Measurements from ENCODE around the gene RAPGEF1. TPM values are rescaled to one million over a fixed set of nuclear protein-coding genes. Genes with fewer than 3 reads are reported as not detected.
A peak's percentile ranks its signal among the peaks of the same experiment; 100 is the strongest.

The RAPGEF1 gene
- total and polyA plus RNA-seq, 9 of the 15 experiments (the other 6 are each of a cell fraction or from before 2014, with no cell fraction given), result 0.06 to 44.1 (median 19.9) TPM

DNA sequence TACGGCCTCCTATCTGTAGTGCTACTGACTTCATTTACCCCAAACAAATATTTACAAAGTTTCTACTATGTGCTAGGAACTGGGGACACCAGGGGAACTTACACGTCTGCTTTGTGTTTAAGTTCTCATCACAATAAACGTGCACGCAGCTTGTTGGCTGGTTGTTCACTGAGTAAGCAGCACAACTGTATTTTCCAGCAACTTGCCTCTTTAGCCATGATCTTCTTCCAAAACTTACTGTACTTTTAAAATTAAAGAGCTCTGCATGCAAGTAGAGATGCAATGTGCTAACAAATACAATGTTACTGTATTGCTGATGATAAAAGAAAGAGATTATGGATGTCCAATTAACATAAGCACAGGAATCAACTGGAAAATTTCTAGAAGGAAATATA, 62.8 kb downstream of the RAPGEF1 start (continued):
- TF ChIP-seq, protein P1, sequence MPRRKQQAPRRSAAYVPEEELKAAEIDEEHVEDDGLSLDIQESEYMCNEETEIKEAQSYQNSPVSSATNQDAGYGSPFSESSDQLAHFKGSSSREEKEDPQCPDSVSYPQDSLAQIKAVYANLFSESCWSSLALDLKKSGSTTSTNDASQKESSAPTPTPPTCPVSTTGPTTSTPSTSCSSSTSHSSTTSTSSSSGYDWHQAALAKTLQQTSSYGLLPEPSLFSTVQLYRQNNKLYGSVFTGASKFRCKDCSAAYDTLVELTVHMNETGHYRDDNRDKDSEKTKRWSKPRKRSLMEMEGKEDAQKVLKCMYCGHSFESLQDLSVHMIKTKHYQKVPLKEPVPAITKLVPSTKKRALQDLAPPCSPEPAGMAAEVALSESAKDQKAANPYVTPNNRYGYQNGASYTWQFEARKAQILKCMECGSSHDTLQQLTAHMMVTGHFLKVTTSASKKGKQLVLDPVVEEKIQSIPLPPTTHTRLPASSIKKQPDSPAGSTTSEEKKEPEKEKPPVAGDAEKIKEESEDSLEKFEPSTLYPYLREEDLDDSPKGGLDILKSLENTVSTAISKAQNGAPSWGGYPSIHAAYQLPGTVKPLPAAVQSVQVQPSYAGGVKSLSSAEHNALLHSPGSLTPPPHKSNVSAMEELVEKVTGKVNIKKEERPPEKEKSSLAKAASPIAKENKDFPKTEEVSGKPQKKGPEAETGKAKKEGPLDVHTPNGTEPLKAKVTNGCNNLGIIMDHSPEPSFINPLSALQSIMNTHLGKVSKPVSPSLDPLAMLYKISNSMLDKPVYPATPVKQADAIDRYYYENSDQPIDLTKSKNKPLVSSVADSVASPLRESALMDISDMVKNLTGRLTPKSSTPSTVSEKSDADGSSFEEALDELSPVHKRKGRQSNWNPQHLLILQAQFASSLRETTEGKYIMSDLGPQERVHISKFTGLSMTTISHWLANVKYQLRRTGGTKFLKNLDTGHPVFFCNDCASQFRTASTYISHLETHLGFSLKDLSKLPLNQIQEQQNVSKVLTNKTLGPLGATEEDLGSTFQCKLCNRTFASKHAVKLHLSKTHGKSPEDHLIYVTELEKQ (CRISPR knock-in tag; IDR thresholded peaks at IDR 0.05), result no peak

DNA sequence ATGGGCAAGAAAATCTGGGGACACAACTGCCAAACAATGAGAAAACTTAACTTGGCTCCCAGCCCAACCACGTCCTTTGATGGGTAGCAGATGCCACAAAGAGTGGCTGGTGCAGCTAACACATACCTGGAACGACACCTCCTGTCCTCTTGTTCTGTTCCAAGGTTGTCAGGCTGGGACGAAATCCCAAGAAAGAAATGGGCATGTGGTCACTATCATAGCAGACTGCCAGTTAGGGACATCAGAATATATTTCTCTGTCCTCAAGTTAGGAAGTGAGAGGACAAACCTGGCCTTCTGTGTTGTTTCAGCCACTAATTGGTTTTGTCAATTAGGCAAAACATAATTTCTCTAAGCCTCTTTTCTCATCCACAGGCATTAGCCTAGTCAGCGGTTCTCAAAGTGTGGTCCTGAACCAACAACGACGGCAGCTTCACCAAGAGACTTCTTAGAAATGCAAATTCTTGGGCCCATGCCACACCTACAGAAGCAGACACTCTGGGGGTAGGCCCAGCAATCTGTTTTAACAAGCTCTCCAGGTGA, 63.4 kb downstream of the RAPGEF1 start:
- no TSS peak for BruUV-seq (replicated peaks)
- Histone ChIP-seq H3K9me3 (replicated peaks; ENCODE audit: control insufficient read depth, insufficient read depth, low read depth, low read length) (no peaks in the 10 kb centered on the region), H3K9me1 (ENCODE audit: control insufficient read depth, insufficient read depth, low read length) (no peaks in the 10 kb centered on the region), H3K4me2 (ENCODE audit: insufficient read depth, low read length) (no peak overlapping the region), H3K4me1 (replicated peaks in 1 of 2; ENCODE audit: control insufficient read depth in 2 of 2, insufficient read depth in 2 of 2, low read length in 2 of 2) (peaks cover 10 to 21% of the 10 kb centered on the region in 2 experiments), H3K27ac (ENCODE audit: extremely low read depth, low read depth, low read length) (no peak overlapping the region), H3K79me2 (ENCODE audit: control insufficient read depth, insufficient read depth, low read length) (peaks cover 10% of the 10 kb centered on the region; the same call in 1 of the 3 replicates), H2AFZ (ENCODE audit: low read depth, low read length) (no peak overlapping the region), H4K20me1 (replicated peaks; ENCODE audit: control insufficient read depth, insufficient read depth, low read length) (0 out of 2 replicates have a peak, but pooled peaks cover 19% of the 10 kb centered on the region), H3K36me3 (ENCODE audit: control insufficient read depth, insufficient read depth, low read length) (no peaks in the 10 kb centered on the region), H3K27me3 (ENCODE audit: control insufficient read depth in 2 of 2, insufficient read depth in 2 of 2, low read length in 2 of 2) (no peaks in the 10 kb centered on the region), H3K4me3 (no peak overlapping the region), H3K9ac (ENCODE audit: insufficient read depth in 1 of 2, low read depth in 2 of 2, low read length in 2 of 2) (no peak overlapping the region)
- TF ChIP-seq ZNF316 (IDR thresholded peaks at IDR 0.05) (peak; percentile 49; the same call in 1 of the 2 replicates), ZNF740 (CRISPR knock-in tag; IDR thresholded peaks at IDR 0.05) (no peak), ZNF740 (tag; IDR thresholded peaks at IDR 0.05) (no peak), C11orf30 (IDR thresholded peaks at IDR 0.05; ENCODE audit: low read depth) (0 out of 2 replicates have a peak, but pooled peaks have one; percentile 17)
- FAIRE-seq (no peak), DNase-seq (ENCODE audit: extremely low read depth in 1 of 4, low spot score in 3 of 4) (no peak), ATAC-seq (no peak)
- WGBS (ENCODE audit: insufficient coverage, low coverage, missing lambda C conversion rate), result 49% methylated on average over 6 of the region's 6 CpGs
- ChIA-PET POLR2A (interaction anchor here (2.1 kb wide), 1 partner anchor 12 kb away, joined by 7 read pairs; no protein-coding TSS in a partner anchor), CTCF (ENCODE audit: low intra/inter-chr PET ratio) (no interaction called here)
- intact Hi-C loops (cut with micrococcal nuclease), result no loop called here
- in situ Hi-C loops (cut with MboI), result no loop called here
